ENCODE results near the gene TMEM117.

Gene TMEM117

GRCh38 chr12:44397631-44398030 is 561.8 kb downstream of the TMEM117 start:
- DNase-seq, result no peak

- DNase-seq, result no peak
These were observed 567.3 kb downstream of the TMEM117 start for GRCh38 chr12:44403185-44403584.

- DNase-seq, result no peak
These were observed 569.4 kb downstream of the TMEM117 start for GRCh38 chr12:44405297-44405696.

GRCh38 chr12:44422559-44422958 is 586.7 kb downstream of the TMEM117 start:
- DNase-seq, result no peak

GRCh38 chr12:44428825-44429224 is 592.9 kb downstream of the TMEM117 start:
- peak; percentile 0 for DNase-seq

- no peak for DNase-seq
These were observed 595.9 kb downstream of the TMEM117 start for GRCh38 chr12:44431647-44432343.

GRCh38 chr12:44433659-44434058 is 597.8 kb downstream of the TMEM117 start:
- DNase-seq, result no peak

GRCh38 chr12:44436756-44437155 is 600.9 kb downstream of the TMEM117 start:
- DNase-seq, result no peak

All from fibroblast of upper back skin (primary cell).